ENCODE data around the gene CEL. TPM values are rescaled to one million over a fixed set of nuclear protein-coding genes. Genes with fewer than 3 reads are reported as not detected.

The CEL gene
- total and polyA plus RNA-seq, 2 experiments from 2014 or later: 0.27 to 2.3 TPM

GRCh38 chr9:133050781-133051180 is 11.0 kb upstream of the CEL start:
- peaks cover 66% of the 10 kb centered on the region for H3K36me3 Mint-ChIP-seq (ENCODE audit: low read depth)
- Histone ChIP-seq H3K9me2 (ENCODE audit: insufficient read depth) (no peaks in the 10 kb centered on the region), H3K4me2 (no peak overlapping the region), H4K20me1 (replicated peaks; ENCODE audit: insufficient read depth) (no peaks in the 10 kb centered on the region; the same call in 1 of the 2 replicates), H2AFZ (no peak overlapping the region), H3K27me3 (ENCODE audit: insufficient read depth) (no peaks in the 10 kb centered on the region), H3K79me2 (replicated peaks; ENCODE audit: insufficient read depth) (0 out of 2 replicates have a peak, but pooled peaks cover 4% of the 10 kb centered on the region), H3F3A (replicated peaks; ENCODE audit: low read depth) (no peaks in the 10 kb centered on the region), H3K27ac (ENCODE audit: low read depth) (no peak overlapping the region), H3K4me1 (ENCODE audit: insufficient read depth) (no peaks in the 10 kb centered on the region), H3K36me3 (ENCODE audit: insufficient read depth) (peaks cover 4% of the 10 kb centered on the region; the same call in 1 of the 2 replicates), H3K4me3 (no peak overlapping the region)
- no peak overlapping the region for H3K4me3 Mint-ChIP-seq
- DNase-seq (ENCODE audit: low spot score): no peak
- no peaks in the 10 kb centered on the region; the same call in 2 of the 3 replicates for H3K4me1 Mint-ChIP-seq
- ATAC-seq: no peak
- peaks cover 5% of the 10 kb centered on the region for H3K27me3 Mint-ChIP-seq (ENCODE audit: insufficient read depth, low read depth, poor library complexity)
- TF ChIP-seq EZH2 (IDR thresholded peaks at IDR 0.05; ENCODE audit: low read depth, unreplicated experiment) (no peak), ZNF462 (CRISPR knock-in tag; IDR thresholded peaks at IDR 0.05) (no peak), ZNF331 (CRISPR knock-in tag; IDR thresholded peaks at IDR 0.05; ENCODE audit: low read depth) (no peak)
- H3K9me3 Mint-ChIP-seq: no peaks in the 10 kb centered on the region
- no peak overlapping the region for H3K27ac Mint-ChIP-seq

GRCh38 chr9:133051281-133051900 is 10.4 kb upstream of the CEL start:
- Histone ChIP-seq H3K36me3 (ENCODE audit: insufficient read depth) (peaks cover 4% of the 10 kb centered on the region; the same call in 1 of the 2 replicates), H3K4me1 (ENCODE audit: insufficient read depth) (no peaks in the 10 kb centered on the region), H3K9me2 (ENCODE audit: insufficient read depth) (no peaks in the 10 kb centered on the region), H3K4me2 (no peak overlapping the region), H2AFZ (no peak overlapping the region), H3F3A (replicated peaks; ENCODE audit: low read depth) (no peaks in the 10 kb centered on the region), H3K79me2 (replicated peaks; ENCODE audit: insufficient read depth) (0 out of 2 replicates have a peak, but pooled peaks cover 4% of the 10 kb centered on the region), H3K27me3 (ENCODE audit: insufficient read depth) (no peaks in the 10 kb centered on the region), H3K27ac (ENCODE audit: low read depth) (no peak overlapping the region), H4K20me1 (replicated peaks; ENCODE audit: insufficient read depth) (no peaks in the 10 kb centered on the region; the same call in 1 of the 2 replicates), H3K4me3 (no peak overlapping the region)
- H3K27ac Mint-ChIP-seq: no peak overlapping the region
- H3K27me3 Mint-ChIP-seq (ENCODE audit: insufficient read depth, low read depth, poor library complexity): peaks cover 4% of the 10 kb centered on the region
- DNase-seq (ENCODE audit: low spot score): no peak
- peaks cover 66% of the 10 kb centered on the region for H3K36me3 Mint-ChIP-seq (ENCODE audit: low read depth)
- no peaks in the 10 kb centered on the region for H3K9me3 Mint-ChIP-seq
- H3K4me3 Mint-ChIP-seq: no peak overlapping the region
- no peak for ATAC-seq
- H3K4me1 Mint-ChIP-seq: no peaks in the 10 kb centered on the region; the same call in 2 of the 3 replicates
- TF ChIP-seq ETS1 (IDR thresholded peaks at IDR 0.05): no peak
